H1 (cell line): Measurements from ENCODE around the gene NTNG2. TPM values are rescaled to one million over a fixed set of nuclear protein-coding genes. Genes with fewer than 3 reads are reported as not detected.

Experiments
- ASH2L ChIP-seq: fragments of 200-600, 300-600 bp; sonication (generic); IDR thresholded peaks from one replicate; pipeline ENCODE4 v1.7.1; 2017; ENCODE audit warnings: low read length
- CHD1 ChIP-seq: IDR thresholded peaks from 2 replicates; pipeline ENCODE4 v1.6.1; 2012; ENCODE audit warnings: low read depth, low read length, improper control_type of control experiment
- CREB1 ChIP-seq: IDR thresholded peaks from 2 replicates; pipeline ENCODE4 v1.6.1; 2012; ENCODE audit warnings: inconsistent platforms
- POLR2AphosphoS5 ChIP-seq: IDR thresholded peaks from 2 replicates; pipeline ENCODE4 v1.6.1; 2011; ENCODE audit warnings: low read depth, low read length
- POU5F1 ChIP-seq: IDR thresholded peaks from 2 replicates; pipeline ENCODE4 v1.6.1; 2011; ENCODE audit warnings: low read depth, mild to moderate bottlenecking, low read length, moderate library complexity
- SIX5 ChIP-seq: IDR thresholded peaks from 2 replicates; pipeline ENCODE4 v1.6.1; 2011; ENCODE audit warnings: mild to moderate bottlenecking, low read depth, low read length
- TEAD4 ChIP-seq: IDR thresholded peaks from 2 replicates; pipeline ENCODE4 v1.6.1; 2012; ENCODE audit warnings: low read depth, low read length, inconsistent platforms, mixed read lengths
- ZNF274 ChIP-seq: IDR thresholded peaks from 2 replicates; pipeline ENCODE4 v1.7.0; 2012; ENCODE audit warnings: low read length, borderline replicate concordance; ENCODE audit errors: extremely low read depth
- polyA plus RNA-seq, 7 experiments: library from polyadenylated mRNA; depleted of rRNA in 3 of 7; stranded (reverse) in 5 of 7; unstranded in 2 of 7; fragments of >200 nt in 5 of 7; fragments of 200-250 nt in 2 of 7; gene quantifications; 1 replicate in 5 of 7; 2 replicates in 1 of 7; 4 replicates in 1 of 7; pipeline versions ENCODE4 v1.2.1 to v1.2.3, GENCODE V29; 2011 to 2013; ENCODE audit warnings: missing spikeins in 2 of 7, mixed read lengths in 2 of 7
- total RNA-seq: library from RNA; stranded (reverse); fragmentation: NEBNext Ultra II Directional; extraction: Animal tissue kit (Norgen Biotek cat#: 25700); gene quantifications from 2 replicates; pipeline ENCODE4 v1.2.1, GENCODE V29; 2021
- TF ChIP-seq, protein P1 (sequence below), 3 experiments: IDR thresholded peaks; 1 replicate in 2 of 3; 2 replicates in 1 of 3; pipeline versions ENCODE4 v1.5.1 to v1.6.1; 2011; ENCODE audit warnings: low read length in 3 of 3, mild to moderate bottlenecking in 3 of 3, inconsistent platforms in 2 of 3, low read depth in 1 of 3, moderate library complexity in 1 of 3; ENCODE audit not compliant: insufficient read depth in 1 of 3; ENCODE audit errors: control extremely low read depth in 1 of 3

NTNG2 gene
- total and polyA plus RNA-seq, 2 of the 8 experiments (the other 6 are each of a cell fraction or from before 2014, with no cell fraction given), result 1.4 to 1.5 TPM

DNA sequence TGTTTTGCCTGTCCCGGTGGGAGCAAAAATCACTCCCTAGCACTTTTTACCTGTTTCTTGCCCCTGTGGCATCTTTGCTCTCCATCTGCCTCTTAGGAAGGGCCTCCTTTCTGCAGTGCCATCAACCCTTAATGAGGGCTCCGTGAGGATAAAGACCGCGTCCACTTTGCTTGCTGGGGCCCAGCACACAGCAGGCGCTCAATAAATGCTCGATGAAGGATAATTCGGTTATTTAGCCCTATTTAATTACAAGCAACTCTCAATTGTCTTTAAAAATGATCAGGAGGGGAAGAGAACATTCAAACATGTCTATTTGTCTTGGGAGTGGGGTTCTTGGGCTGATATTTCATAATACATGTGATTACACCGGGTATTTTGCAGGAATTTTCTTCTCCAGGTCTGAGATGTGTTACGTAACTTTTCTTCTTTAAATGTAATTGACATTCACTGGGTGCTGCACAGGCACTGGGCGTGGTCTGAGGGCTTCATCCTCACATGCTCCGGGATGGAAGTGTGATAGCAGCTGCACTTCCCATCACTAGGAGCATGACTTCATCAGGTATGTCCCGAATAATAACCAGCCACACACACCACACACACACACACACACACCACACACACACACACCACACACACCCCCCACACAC lies 19.8 kb upstream of the NTNG2 start (continued):
- TF ChIP-seq CHD1 (no peak), SIX5 (no peak), ZNF274 (no peak), ASH2L (no peak), POU5F1 (no peak), TEAD4 (no peak), POLR2AphosphoS5 (no peak), CREB1 (no peak)
- TF ChIP-seq, protein P1, sequence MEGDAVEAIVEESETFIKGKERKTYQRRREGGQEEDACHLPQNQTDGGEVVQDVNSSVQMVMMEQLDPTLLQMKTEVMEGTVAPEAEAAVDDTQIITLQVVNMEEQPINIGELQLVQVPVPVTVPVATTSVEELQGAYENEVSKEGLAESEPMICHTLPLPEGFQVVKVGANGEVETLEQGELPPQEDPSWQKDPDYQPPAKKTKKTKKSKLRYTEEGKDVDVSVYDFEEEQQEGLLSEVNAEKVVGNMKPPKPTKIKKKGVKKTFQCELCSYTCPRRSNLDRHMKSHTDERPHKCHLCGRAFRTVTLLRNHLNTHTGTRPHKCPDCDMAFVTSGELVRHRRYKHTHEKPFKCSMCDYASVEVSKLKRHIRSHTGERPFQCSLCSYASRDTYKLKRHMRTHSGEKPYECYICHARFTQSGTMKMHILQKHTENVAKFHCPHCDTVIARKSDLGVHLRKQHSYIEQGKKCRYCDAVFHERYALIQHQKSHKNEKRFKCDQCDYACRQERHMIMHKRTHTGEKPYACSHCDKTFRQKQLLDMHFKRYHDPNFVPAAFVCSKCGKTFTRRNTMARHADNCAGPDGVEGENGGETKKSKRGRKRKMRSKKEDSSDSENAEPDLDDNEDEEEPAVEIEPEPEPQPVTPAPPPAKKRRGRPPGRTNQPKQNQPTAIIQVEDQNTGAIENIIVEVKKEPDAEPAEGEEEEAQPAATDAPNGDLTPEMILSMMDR (IDR thresholded peaks at IDR 0.05; ENCODE audit: control extremely low read depth in 1 of 3, insufficient read depth in 1 of 3, low read depth in 1 of 3, low read length in 3 of 3), result no peak
